Measurements from ENCODE around the gene MAST4.
"Not testable (repeated sequence)": the region's sequence is repeated elsewhere in the genome, so short reads cannot be mapped to it uniquely, and the experiment has no call there.

The MAST4 gene

GRCh38 chr5:66739021-66739420, 142.8 kb downstream of the MAST4 start:
- TF ChIP-seq POLR2AphosphoS5 (IDR thresholded peaks at IDR 0.05; ENCODE audit: low read depth, low read length) = no peak
- TF ChIP-seq TAF1 (IDR thresholded peaks at IDR 0.05; ENCODE audit: borderline replicate concordance, low read depth, low read length) = no peak
- FAIRE-seq (no peak), DNase-seq (ENCODE audit: insufficient read length) (no peak)

GRCh38 chr5:66739951-66740350, 143.8 kb downstream of the MAST4 start:
- TF ChIP-seq POLR2A (IDR thresholded peaks at IDR 0.05; ENCODE audit: low read depth, low read length) (no peak), TAF1 (IDR thresholded peaks at IDR 0.05; ENCODE audit: borderline replicate concordance, low read depth, low read length) (no peak), POLR2AphosphoS5 (IDR thresholded peaks at IDR 0.05; ENCODE audit: low read depth, low read length) (no peak)
- DNase-seq (ENCODE audit: insufficient read length) (no peak), FAIRE-seq (no peak)

- FAIRE-seq = no peak
- no peak for DNase-seq (ENCODE audit: insufficient read length)
- TF ChIP-seq POLR2AphosphoS5 (IDR thresholded peaks at IDR 0.05; ENCODE audit: low read depth, low read length) (no peak), POLR2A (IDR thresholded peaks at IDR 0.05; ENCODE audit: low read depth, low read length) (no peak)
Observed at GRCh38 chr5:66741394-66741793, 145.2 kb downstream of the MAST4 start.

- TF ChIP-seq TAF1 (IDR thresholded peaks at IDR 0.05; ENCODE audit: borderline replicate concordance, low read depth, low read length) (no peak), POLR2AphosphoS5 (IDR thresholded peaks at IDR 0.05; ENCODE audit: low read depth, low read length) (no peak), POLR2A (IDR thresholded peaks at IDR 0.05; ENCODE audit: low read depth, low read length) (no peak)
- no peak for DNase-seq (ENCODE audit: insufficient read length)
- FAIRE-seq = no peak
Observed at GRCh38 chr5:66742083-66742895, 146.1 kb downstream of the MAST4 start.

- no peak for TF ChIP-seq TAF1 (IDR thresholded peaks at IDR 0.05; ENCODE audit: borderline replicate concordance, low read depth, low read length)
- TF ChIP-seq POLR2AphosphoS5 (IDR thresholded peaks at IDR 0.05; ENCODE audit: low read depth, low read length) = no peak
- no peak for FAIRE-seq
- DNase-seq (ENCODE audit: insufficient read length) = no peak
Observed at GRCh38 chr5:66742896-66743247, 146.7 kb downstream of the MAST4 start.

- TF ChIP-seq POLR2AphosphoS5 (IDR thresholded peaks at IDR 0.05; ENCODE audit: low read depth, low read length) (no peak), POLR2A (IDR thresholded peaks at IDR 0.05; ENCODE audit: low read depth, low read length) (no peak), TAF1 (IDR thresholded peaks at IDR 0.05; ENCODE audit: borderline replicate concordance, low read depth, low read length) (no peak)
- DNase-seq (ENCODE audit: insufficient read length) (no peak), FAIRE-seq (no peak)
Observed at GRCh38 chr5:66743344-66743743, 147.2 kb downstream of the MAST4 start.

- DNase-seq (ENCODE audit: insufficient read length) = no peak
- no peak for TF ChIP-seq POLR2A (IDR thresholded peaks at IDR 0.05; ENCODE audit: low read depth, low read length)
- no peak for FAIRE-seq
Observed at GRCh38 chr5:66744040-66744439, 147.8 kb downstream of the MAST4 start.

- FAIRE-seq (no peak), DNase-seq (ENCODE audit: insufficient read length) (no peak)
- TF ChIP-seq POLR2A (IDR thresholded peaks at IDR 0.05; ENCODE audit: low read depth, low read length) (no peak), TAF1 (IDR thresholded peaks at IDR 0.05; ENCODE audit: borderline replicate concordance, low read depth, low read length) (no peak), POLR2AphosphoS5 (IDR thresholded peaks at IDR 0.05; ENCODE audit: low read depth, low read length) (no peak)
Observed at GRCh38 chr5:66745297-66745696, 149.1 kb downstream of the MAST4 start.

- no peak for TF ChIP-seq POLR2AphosphoS5 (IDR thresholded peaks at IDR 0.05; ENCODE audit: low read depth, low read length)
- no peak for TF ChIP-seq TAF1 (IDR thresholded peaks at IDR 0.05; ENCODE audit: borderline replicate concordance, low read depth, low read length)
- no peak for TF ChIP-seq POLR2A (IDR thresholded peaks at IDR 0.05; ENCODE audit: low read depth, low read length)
- no peak for DNase-seq (ENCODE audit: insufficient read length)
- no peak for FAIRE-seq
Observed at GRCh38 chr5:66747607-66748006, 151.4 kb downstream of the MAST4 start.

- not testable (repeated sequence) for FAIRE-seq; DNase-seq (ENCODE audit: insufficient read length)
Observed at GRCh38 chr5:66752668-66753067, 156.5 kb downstream of the MAST4 start.

- DNase-seq (ENCODE audit: insufficient read length) = no peak
- TF ChIP-seq TAF1 (IDR thresholded peaks at IDR 0.05; ENCODE audit: borderline replicate concordance, low read depth, low read length) (no peak), POLR2AphosphoS5 (IDR thresholded peaks at IDR 0.05; ENCODE audit: low read depth, low read length) (no peak)
- peak; percentile 68 for FAIRE-seq
Observed at GRCh38 chr5:66757219-66757833, 161.1 kb downstream of the MAST4 start.

- FAIRE-seq = no peak
- TF ChIP-seq TAF1 (IDR thresholded peaks at IDR 0.05; ENCODE audit: borderline replicate concordance, low read depth, low read length) (no peak), POLR2A (IDR thresholded peaks at IDR 0.05; ENCODE audit: low read depth, low read length) (no peak)
Observed at GRCh38 chr5:66757834-66758371, 161.7 kb downstream of the MAST4 start.

More at GRCh38 chr5:66757834-66758371, 161.7 kb downstream of the MAST4 start:
- DNase-seq (ENCODE audit: insufficient read length) = no peak

All from GM12892 (cell line).